Measurements from ENCODE around the gene CLEC4G.

- TF ChIP-seq CTCF (IDR thresholded peaks at IDR 0.05; ENCODE audit: poor library complexity) = no peak
- no peak for TF ChIP-seq EZH2 (IDR thresholded peaks at IDR 0.05; ENCODE audit: borderline replicate concordance)
- TF ChIP-seq EZH2phosphoT487 (IDR thresholded peaks at IDR 0.05; ENCODE audit: low read depth, severe bottlenecking, unreplicated experiment) = no peak
Observed at GRCh38 chr19:7701654-7702457, 30.1 kb downstream of the CLEC4G start, which contains the start of gene FCER2.

Data from hepatocyte (in vitro differentiated cells).